HuH-7.5 (cell line): Measurements from ENCODE around the gene NPAS3.

Experiments
- DNase-seq: peaks from one replicate; pipeline ENCODE4 v3.0.0; 2011; ENCODE audit warnings: low spot score

The NPAS3 gene

GRCh38 chr14:33560718-33561431, 622.2 kb downstream of the NPAS3 start:
- no peak for DNase-seq

GRCh38 chr14:33561488-33562175, 623.0 kb downstream of the NPAS3 start:
- no peak for DNase-seq

- DNase-seq, result no peak
Measured at GRCh38 chr14:33563191-33563900, 624.7 kb downstream of the NPAS3 start.

- DNase-seq, result no peak
Measured at GRCh38 chr14:33563901-33564197, 625.2 kb downstream of the NPAS3 start.

GRCh38 chr14:33564774-33565630, 626.3 kb downstream of the NPAS3 start:
- no peak for DNase-seq

- DNase-seq, result no peak
Measured at GRCh38 chr14:33566082-33566481, 627.4 kb downstream of the NPAS3 start.

- no peak for DNase-seq
Measured at GRCh38 chr14:33567023-33567728, 628.5 kb downstream of the NPAS3 start.

- no peak for DNase-seq
Measured at GRCh38 chr14:33567731-33568130, 629.1 kb downstream of the NPAS3 start.

GRCh38 chr14:33568935-33569579, 630.4 kb downstream of the NPAS3 start:
- DNase-seq, result no peak

- DNase-seq, result no peak
Measured at GRCh38 chr14:33569821-33570687, 631.4 kb downstream of the NPAS3 start.

- DNase-seq, result no peak
Measured at GRCh38 chr14:33570694-33571310, 632.1 kb downstream of the NPAS3 start.

- no peak for DNase-seq
Measured at GRCh38 chr14:33573301-33573880, 634.7 kb downstream of the NPAS3 start.

- DNase-seq, result no peak
Measured at GRCh38 chr14:33576014-33576413, 637.3 kb downstream of the NPAS3 start.

GRCh38 chr14:33578461-33579216, 640.0 kb downstream of the NPAS3 start:
- no peak for DNase-seq

GRCh38 chr14:33580231-33580749, 641.6 kb downstream of the NPAS3 start:
- DNase-seq, result no peak

GRCh38 chr14:33580841-33581240, 642.2 kb downstream of the NPAS3 start:
- DNase-seq, result no peak

- DNase-seq, result no peak
Measured at GRCh38 chr14:33584697-33585096, 646.0 kb downstream of the NPAS3 start.

- no peak for DNase-seq
Measured at GRCh38 chr14:33586806-33587205, 648.1 kb downstream of the NPAS3 start.
